Measurements from ENCODE around the gene GBF1. TPM values are rescaled to one million over a fixed set of nuclear protein-coding genes. Genes with fewer than 3 reads are reported as not detected.
A peak's percentile ranks its signal among the peaks of the same experiment; 100 is the strongest.

Gene GBF1
- total RNA-seq, 1 experiment from 2014 or later = 23.7 TPM

DNA sequence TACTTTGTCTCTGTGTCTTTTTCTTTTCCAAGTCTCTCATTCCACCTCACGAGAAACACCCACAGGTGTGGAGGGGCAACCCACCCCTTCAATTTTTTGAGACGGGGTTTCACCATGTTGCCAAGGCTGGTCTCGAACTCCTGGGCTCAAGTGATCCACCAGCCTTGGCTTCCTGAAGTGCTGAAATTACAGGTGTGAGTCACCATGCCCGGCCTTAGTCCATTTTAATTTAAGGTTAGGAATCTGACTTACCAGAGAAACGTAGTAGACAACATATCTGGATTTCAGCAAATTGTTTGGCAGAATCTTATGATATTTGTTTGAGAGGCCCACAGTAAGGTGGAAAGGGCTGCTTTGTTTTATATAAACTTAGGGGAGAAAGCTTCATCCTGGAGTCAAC lies 147.0 kb downstream of the GBF1 start:
- Histone ChIP-seq H3K9ac (ENCODE audit: extremely low read depth, insufficient read length, low read length) (no peak overlapping the region), H2AK5ac (ENCODE audit: insufficient read length, low read length) (no peak overlapping the region), H4K8ac (replicated peaks; ENCODE audit: insufficient read length, low read depth, low read length) (no peak overlapping the region), H2BK120ac (ENCODE audit: low read depth, low read length, poor library complexity, severe bottlenecking) (no peak overlapping the region), H3K4ac (ENCODE audit: low read depth, low read length) (no peak overlapping the region), H3K23me2 (ENCODE audit: insufficient read length, low read depth, low read length, poor library complexity, severe bottlenecking) (peaks cover 17% of the 10 kb centered on the region), H3K27ac (ENCODE audit: insufficient read length, low read depth, low read length) (no peak overlapping the region), H2BK15ac (ENCODE audit: low read depth, low read length) (no peak overlapping the region), H4K91ac (ENCODE audit: insufficient read length, low read depth, low read length) (no peak overlapping the region), H2BK20ac (ENCODE audit: low read depth, low read length, poor library complexity, severe bottlenecking) (no peak overlapping the region), H3K18ac (ENCODE audit: insufficient read length, low read depth, low read length) (no peak overlapping the region), H2BK12ac (ENCODE audit: insufficient read length, low read depth, low read length) (no peak overlapping the region), H3K79me2 (ENCODE audit: insufficient read depth, low read length) (no peaks in the 10 kb centered on the region), H4K5ac (ENCODE audit: insufficient read length, low read depth, low read length) (no peak overlapping the region), H2BK5ac (ENCODE audit: insufficient read length, low read length) (no peak overlapping the region), H3K9me3 (ENCODE audit: control insufficient read depth, low read depth, low read length) (no peaks in the 10 kb centered on the region), H3K56ac (ENCODE audit: insufficient read length, low read depth, low read length) (no peak overlapping the region), H3T11ph (ENCODE audit: low read length) (no peak overlapping the region), H2AFZ (ENCODE audit: low read length) (no peak overlapping the region), H3K27me3 (ENCODE audit: insufficient read depth, low read length) (peaks cover 11% of the 10 kb centered on the region; the same call in 1 of the 2 replicates), H3K4me1 (ENCODE audit: insufficient read depth, low read length) (no peaks in the 10 kb centered on the region), H3K14ac (ENCODE audit: insufficient read depth, low read length) (no peak overlapping the region), H3K79me1 (ENCODE audit: insufficient read depth, low read depth, low read length, poor library complexity, severe bottlenecking) (no peaks in the 10 kb centered on the region), H3K23ac (ENCODE audit: insufficient read length, low read depth, low read length) (no peak overlapping the region), H3K4me2 (ENCODE audit: insufficient read depth, insufficient read length, low read length) (no peak overlapping the region), H4K20me1 (ENCODE audit: control insufficient read depth, insufficient read depth, insufficient read length) (peaks cover 4% of the 10 kb centered on the region)
- DNase-seq = no peak
- Mint-ChIP-seq H3K27me3 (ENCODE audit: low read depth) (peaks cover 56% of the 10 kb centered on the region), H3K4me3 (peak overlapping the region in 1 of 2 experiments; percentile 5; a peak in 1 of 5 replicates), H3K36me3 (ENCODE audit: insufficient read depth in 1 of 3, low read depth in 3 of 3) (peaks cover 0 to 4% (median 2%) of the 10 kb centered on the region in 3 experiments; a peak in 4 of 7 replicates), H3K4me1 (peaks cover 32 to 42% of the 10 kb centered on the region in 2 experiments), H3K9me3 (no peaks in the 10 kb centered on the region), H3K27ac (no peak overlapping the region)
- TF ChIP-seq, protein P1, sequence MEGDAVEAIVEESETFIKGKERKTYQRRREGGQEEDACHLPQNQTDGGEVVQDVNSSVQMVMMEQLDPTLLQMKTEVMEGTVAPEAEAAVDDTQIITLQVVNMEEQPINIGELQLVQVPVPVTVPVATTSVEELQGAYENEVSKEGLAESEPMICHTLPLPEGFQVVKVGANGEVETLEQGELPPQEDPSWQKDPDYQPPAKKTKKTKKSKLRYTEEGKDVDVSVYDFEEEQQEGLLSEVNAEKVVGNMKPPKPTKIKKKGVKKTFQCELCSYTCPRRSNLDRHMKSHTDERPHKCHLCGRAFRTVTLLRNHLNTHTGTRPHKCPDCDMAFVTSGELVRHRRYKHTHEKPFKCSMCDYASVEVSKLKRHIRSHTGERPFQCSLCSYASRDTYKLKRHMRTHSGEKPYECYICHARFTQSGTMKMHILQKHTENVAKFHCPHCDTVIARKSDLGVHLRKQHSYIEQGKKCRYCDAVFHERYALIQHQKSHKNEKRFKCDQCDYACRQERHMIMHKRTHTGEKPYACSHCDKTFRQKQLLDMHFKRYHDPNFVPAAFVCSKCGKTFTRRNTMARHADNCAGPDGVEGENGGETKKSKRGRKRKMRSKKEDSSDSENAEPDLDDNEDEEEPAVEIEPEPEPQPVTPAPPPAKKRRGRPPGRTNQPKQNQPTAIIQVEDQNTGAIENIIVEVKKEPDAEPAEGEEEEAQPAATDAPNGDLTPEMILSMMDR (conservative IDR thresholded peaks at IDR 0.05) = no peak
- WGBS (ENCODE audit: extremely low coverage, insufficient read length, low lambda C conversion rate) = no CpG with 5 or more reads among the region's 5 CpGs
